NCI-H1048 (cell line): ENCODE data around the gene TRIM5.
"Not testable (repeated sequence)": the region's sequence is repeated elsewhere in the genome, so short reads cannot be mapped to it uniquely, and the experiment has no call there.

Source experiments
- DNase-seq: peaks from one replicate; lab custom pipeline; 2025; lab: John Stamatoyannopoulos, UW

TRIM5 gene

DNA sequence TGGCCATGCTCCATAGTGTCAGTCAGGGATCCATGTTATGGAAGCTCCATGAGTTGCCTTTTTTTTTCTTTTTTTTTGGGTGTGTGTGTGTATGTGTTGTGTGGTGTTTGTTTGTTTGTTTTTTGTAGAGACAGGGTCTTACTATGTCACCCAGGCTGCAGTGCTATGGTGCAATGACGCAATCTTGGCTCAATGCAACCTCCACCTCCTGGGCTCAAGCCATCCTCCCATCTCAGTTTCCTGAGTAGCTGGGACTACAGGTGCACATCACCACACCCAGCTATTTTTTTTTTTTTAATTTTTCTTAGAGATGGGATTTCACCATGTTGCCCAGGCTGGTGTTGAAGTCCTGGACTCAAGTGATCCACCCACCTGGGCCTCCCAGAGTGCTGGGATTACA lies 3.6 kb upstream of the TRIM5 start:
- no peak for DNase-seq

DNA sequence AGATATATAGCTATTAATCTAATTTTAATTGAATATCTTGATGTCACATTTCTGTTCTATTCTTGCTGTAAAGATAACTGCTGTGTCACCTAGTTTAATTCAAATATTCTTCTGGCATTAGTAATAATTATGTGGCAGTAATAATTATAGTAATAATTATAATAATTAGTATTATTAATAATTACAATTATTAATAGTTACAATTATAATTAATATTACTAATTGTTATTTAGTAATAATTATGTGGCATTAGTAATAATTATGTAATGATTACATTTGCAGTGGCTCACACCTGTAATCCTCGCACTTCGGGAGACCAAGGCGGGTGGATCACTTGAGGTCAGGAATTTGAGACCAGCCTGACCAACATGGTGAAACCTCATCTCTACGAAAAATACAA lies 1.6 kb upstream of the TRIM5 start:
- DNase-seq: no peak

DNA sequence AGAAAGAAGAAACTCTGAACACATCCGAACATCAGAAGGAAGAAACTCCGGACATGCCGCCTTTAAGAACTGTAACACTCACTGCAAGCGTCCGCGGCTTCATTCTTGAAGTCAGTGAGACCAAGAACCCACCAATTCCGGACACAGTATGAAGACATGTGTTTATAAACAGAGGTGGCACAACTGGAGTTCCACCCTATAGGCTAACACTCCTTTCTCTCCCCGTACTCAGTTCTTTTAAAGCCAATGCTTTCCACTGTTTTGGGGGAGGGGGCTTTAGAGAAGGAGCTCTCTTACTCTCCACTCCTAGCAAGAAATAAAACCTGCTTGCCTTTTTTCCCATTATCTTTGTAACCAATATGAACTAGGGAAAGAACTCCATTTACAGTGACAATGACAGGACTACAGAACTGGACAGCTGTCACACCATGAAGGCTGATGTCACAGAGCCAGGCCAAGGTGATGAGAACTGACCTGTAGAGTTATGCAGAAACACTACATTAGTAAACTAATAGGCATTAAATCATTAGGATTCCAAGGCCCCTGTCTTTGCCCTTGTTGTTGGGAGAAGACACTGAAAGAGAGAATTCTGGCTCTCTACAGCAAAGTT lies 733 bp downstream of the TRIM5 start:
- no peak for DNase-seq

DNA sequence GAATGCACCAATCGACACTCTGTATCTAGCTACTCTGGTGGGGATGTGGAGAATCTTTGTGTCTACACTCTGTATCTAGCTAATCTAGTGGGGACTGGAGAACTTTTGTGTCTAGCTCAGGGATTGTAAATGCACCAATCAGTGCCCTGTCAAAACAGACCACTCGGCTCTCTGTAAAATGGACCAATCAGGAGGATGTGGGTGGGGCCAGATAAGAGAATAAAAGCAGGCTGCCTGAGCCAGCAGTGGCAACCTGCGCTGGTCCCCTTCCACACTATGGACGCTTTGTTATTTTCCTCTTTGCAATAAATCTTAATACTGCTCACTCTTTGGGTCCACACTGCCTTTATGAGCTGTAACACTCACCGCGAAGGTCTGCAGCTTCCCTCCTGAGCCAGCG lies 1.3 kb downstream of the TRIM5 start:
- DNase-seq: not testable (repeated sequence)

DNA sequence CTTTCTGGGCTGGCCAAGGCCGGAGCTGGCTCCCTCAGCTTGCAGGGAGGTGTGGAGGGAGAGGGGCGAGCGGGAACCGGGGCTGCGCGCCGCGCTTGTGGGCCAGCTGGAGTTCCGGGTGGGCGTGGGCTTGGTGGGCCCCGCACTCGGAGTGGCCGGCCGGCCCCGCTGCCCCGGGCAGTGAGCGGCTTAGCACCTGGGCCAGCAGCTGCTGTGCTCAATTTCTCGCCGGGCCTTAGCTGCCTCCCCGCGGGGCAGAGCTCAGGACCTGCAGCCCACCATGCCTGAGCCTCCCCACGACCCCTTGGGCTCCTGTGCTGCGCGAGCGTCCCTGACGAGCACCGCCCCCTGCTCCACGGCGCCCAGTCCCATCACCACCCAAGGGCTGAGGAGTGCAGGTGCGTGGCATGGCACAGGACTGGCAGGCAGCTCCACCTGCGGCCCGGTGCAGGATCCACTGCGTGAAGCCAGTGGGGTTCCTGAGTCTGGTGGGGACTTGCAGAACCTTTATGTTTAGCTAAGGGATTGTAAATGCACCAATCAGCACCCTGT lies 1.9 kb downstream of the TRIM5 start:
- DNase-seq: not testable (repeated sequence)

DNA sequence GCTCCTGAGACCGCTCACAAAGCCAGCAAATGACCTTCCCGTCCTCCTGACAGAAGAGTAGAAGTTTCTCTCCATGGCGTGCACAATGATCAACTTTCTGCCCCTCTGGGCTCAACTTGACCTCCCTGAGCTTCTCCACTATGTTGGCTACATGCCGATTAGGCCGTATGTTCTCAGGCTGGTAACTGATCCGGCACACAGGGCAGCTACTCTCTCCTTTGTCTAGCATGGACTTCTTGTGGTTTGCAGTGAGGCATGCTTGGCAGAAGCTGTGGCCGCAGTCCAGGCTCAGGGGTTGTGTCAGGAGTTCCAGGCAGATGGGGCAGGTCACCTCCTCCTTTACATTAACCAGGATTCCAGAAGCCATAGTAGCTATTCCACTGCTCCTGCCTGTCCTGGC lies 5.1 kb downstream of the TRIM5 start:
- no peak for DNase-seq

DNA sequence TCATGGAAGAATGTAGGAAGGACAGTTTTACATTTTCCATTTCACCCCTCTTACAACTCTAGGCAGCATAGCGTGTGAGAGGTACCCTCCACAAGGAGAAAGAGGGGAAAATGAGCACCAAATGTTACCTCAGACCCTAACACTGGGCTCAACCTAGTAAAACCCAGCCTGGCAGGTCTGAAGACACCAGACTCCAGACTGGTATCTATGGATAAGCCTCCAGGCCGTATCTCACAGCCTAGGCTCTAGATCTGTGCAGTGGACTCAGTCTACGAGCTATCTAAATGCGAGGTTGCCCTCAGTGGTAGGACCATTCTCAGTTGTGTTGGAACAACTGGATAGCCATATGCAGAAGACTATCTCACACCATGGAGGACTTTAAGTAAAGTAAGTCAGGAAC lies 10.5 kb downstream of the TRIM5 start:
- DNase-seq: no peak

DNA sequence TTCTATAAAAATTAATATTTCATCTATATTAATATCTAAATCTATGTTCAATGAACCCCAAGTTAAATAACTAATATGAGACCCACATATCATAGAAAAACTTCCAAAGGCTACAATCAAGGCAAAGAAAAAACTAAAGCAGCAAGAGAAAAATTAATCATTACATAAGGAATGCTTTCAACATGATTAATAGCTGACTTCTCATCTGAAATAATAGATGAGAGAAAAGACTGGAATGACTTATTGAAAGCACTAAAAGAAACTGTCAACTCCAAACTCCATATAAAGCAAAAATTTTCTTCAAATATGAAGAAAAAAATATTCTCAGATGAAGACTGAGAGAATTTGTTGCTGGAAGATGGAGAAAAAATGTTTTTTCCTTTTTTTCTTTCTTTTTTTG lies 13.0 kb downstream of the TRIM5 start:
- DNase-seq: no peak

DNA sequence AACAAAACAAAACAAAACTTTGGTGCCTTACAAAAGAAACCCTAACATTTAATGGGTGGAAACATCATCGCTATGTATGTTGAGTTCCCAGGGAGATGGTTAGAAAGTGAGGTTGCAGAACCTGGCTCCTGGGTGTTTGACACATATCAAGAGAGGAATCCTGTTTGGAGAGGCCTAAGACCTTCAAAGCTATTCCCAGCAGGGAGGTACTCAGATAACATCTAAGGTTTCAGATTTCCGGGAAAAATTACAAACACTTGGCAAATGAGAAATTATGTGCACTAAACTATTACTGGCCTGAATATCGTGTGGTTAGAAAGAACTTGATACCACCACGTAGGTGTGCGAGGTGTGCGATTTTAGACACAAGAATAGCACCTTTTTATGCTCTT lies 18.5 kb downstream of the TRIM5 start:
- no peak for DNase-seq

DNA sequence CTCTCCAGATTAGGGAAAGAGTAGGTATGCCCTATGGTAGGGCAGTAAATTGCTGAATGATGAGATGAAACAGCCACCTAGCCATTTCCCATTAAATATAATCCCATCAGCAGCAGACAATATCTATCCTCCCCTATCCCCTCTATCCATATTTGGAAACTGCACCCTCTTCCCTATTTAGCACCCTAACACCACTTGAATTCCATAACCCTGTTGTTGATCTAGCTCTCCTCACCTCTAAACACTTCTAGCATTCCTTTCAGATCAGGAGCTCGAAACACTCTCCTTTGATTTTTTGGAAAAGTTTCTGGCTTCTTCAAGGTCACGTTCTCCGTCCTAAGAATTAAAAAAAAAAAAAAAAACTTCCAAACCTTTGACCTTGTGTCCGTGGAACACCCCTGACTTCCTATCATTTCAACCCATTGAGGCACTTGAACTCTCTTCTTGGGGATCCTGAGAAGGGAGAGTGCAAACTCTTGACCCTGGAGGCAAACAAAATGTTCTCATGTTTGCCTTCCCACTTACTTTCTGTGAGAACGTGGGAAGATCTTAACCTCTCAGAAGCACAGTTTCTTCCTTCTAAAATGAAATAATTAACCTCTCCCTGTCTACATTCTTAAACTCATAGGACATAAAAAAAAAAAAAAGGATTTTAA lies 19.0 kb downstream of the TRIM5 start:
- DNase-seq: no peak

DNA sequence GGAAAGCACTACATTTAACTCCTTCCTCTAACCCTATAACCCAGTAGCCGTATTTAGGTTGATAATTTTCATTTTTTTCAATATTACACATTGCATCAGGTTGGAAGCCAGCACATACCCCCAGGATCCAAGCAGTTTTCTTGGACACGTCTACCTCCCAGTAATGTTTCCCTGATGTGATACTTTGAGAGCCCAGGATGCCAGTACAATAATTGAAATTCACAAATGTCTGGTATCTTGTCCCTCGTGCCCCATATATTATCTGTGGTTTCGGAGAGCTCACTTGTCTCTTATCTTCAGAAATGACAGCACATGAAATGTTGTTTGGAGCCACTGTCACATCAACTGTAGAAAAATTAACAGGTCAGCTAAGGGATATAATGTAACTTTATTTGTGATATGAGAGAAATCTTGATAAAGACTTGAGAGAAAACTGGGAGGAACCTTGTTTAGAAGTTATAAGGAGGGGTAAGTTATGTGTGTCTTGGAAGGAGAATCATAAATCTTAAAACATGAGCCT lies 19.8 kb downstream of the TRIM5 start:
- no peak for DNase-seq

DNA sequence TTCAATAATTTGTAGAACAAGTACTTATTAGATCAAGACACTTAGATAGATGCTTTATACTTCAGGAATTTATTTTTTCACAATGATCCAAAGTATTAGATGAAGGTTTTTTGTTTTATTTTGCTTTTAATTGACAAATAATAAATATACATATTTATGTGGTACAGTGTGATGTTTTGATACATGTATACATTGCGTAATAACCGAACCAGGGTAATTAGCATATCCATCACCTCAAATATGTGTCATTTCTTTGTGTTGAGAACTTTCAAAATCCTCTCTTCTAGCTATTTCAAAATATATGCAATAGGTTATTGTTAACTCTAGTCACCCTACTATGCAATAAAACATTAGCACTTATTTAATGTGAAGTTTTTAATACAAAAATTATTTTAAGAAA lies 21.4 kb downstream of the TRIM5 start:
- no peak for DNase-seq

DNA sequence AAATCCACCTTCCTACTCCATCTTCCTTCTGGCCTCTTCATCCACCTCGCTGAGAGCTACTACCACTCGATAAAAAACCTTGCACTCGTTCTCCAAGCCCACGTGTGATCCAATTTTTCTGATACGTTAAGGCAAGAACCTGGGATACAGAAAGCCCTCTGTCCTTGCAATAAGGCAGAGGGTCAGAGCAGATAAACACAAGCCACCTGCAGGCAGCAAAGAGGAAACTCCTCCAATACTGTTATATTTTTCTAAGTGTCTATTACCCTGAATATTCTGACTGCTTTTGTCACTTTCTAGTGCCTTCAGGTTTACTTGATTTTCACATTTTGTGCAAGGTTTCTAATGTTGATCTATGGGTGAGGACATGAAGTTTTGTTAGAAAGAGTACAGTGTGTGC lies 26.6 kb downstream of the TRIM5 start:
- no peak for DNase-seq

DNA sequence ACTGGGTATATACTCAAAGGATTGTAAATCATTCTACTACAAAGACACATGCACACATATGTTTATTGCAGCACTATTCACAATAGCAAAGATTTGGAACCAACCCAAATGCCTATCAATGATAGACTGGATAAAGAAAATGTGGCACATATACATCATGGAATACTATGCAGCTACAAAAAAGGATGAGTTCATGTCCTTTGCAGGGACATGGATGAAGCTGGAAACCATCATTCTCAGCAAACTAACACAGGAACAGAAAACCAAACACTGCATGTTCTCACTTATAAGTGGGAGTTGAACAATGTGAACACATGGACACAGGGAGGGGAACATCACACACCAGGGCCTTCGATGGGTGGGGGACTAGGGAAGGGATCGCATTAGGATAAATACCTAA lies 27.9 kb downstream of the TRIM5 start:
- not testable (repeated sequence) for DNase-seq

DNA sequence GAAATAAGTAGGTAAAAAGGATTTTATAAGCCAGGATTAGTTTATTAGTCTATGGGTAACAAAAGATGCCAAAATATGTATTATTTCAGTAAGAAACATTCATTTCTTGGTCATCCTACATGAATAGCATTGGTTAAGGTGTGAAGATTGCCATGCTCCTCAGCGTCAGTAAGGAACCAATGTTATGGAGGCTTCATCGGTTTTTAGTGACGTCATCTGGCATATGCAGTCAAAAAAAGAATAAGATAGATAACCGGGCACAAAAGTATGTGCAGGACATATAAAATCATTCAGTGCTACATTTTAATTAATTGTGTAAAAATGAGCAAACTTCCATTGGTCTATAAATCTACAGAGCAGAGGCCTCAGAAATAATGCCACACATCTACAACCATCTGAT lies 29.4 kb downstream of the TRIM5 start:
- DNase-seq: no peak

DNA sequence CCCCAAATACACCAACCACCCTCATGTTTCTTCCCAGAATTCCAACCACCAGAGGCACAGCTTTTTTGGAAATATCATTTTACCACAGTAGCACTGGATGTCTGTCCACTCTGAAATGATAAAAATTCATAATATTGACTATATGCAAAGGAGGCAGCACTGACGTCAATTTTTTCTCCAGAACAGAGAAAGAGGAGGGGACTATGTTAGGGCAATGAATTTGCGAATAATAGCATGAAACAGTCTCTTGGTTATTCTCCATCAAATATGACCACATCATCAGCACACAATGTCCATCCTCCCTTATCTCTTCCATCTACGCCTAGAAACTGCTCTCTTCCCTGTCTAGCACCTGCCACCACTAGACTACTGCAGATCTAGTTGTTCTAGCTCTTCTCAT lies 38.7 kb downstream of the TRIM5 start:
- DNase-seq: no peak

DNA sequence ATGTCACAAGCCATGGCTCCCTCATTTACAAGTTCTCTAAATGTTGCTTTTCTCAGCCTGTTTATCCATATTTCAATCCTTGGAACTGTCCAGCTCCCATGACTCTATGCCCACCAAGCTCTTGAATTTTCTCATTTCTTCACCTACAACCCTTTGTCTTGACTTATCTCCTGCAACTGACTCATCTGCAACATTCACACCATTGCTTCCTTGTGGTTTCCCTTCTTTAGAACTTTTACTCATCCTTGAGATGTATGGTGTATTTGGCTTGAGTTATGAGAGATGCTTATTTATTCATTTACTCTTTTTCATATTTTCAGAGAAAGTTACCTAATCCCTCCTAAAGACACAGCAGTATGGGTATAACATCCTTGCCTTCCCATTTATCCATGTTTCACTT lies 41.3 kb downstream of the TRIM5 start:
- DNase-seq: no peak

DNA sequence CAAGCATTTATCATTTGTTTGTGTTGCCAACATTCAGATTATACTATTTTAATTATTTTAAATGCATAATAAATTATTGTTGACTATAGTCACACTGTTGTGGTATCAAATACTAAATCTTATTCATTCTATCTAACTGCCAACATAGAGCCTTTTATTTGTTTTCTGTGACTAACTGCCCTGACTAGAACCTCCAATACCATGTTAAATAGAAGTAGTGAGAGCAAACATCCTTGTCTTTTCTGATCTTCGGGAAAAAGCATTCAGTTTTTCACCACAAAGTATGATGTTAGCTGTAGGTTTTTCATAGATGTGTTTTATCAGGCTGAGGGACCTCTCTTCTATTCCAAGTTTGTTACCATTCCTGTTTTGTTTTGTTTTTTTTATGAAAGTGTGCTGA lies 44.9 kb downstream of the TRIM5 start:
- DNase-seq: no peak

DNA sequence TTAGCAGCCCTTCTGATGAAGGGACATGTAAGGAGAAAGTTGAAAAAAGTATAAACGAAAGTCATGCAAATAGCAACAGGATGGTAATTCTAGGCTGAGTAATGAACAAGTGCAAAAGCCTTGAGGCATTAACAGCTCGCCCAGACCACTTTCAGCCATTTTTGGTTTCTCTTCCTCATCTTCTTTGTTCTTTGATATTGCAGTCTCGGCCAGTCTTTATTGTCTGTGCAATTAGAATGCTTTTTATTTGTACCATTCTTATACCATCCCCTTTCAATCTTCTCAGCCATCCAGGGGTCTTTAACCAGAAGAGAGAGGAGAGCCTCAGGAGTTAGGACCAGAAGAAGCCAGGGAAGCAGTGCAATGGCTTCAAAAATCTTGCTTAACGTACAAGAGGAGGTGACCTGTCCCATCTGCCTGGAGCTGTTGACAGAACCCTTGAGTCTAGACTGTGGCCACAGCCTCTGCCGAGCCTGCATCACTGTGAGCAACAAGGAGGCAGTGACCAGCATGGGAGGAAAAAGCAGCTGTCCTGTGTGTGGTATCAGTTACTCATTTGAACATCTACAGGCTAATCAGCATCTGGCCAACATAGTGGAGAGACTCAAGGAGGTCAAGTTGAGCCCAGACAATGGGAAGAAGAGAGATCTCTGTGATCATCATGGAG lies 52.8 kb downstream of the TRIM5 start:
- DNase-seq: no peak

DNA sequence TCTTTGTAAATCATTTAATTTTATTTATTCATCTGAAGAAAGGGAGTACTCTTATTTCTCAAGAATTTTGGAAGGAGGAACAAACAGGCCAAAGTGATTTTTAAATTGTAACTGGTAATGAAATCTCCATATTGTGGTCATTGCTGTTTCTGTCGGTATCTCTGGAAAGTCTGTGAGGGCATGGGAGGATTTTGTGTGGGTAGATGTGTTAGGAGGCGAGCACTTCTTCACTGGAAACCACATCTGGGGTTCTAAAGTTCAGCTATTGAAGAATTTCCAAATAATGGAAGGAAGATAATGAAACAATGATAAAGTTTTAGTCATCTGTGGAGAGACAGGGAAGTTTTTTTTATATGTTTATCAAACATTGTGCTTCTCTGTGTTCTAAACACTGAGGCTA lies 53.5 kb downstream of the TRIM5 start:
- no peak for DNase-seq

DNA sequence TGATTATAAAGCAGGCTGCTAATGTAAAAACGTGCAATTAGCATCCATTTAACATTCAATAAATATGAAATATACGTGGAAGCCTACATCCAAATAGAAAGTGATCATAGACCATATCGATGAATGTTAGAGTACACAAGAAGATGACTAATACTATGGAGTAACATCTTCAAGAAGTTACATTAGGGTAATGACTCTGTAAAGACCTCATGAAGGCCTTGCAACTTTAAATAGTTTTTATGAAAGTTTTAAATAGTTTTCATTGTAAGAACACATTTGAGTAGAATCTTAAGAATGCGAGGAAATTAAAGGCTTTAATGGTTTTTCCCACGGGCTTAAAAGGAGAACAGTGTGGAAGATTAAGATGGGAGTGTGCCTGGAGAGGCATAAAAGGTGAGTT lies 58.7 kb downstream of the TRIM5 start:
- no peak for DNase-seq

DNA sequence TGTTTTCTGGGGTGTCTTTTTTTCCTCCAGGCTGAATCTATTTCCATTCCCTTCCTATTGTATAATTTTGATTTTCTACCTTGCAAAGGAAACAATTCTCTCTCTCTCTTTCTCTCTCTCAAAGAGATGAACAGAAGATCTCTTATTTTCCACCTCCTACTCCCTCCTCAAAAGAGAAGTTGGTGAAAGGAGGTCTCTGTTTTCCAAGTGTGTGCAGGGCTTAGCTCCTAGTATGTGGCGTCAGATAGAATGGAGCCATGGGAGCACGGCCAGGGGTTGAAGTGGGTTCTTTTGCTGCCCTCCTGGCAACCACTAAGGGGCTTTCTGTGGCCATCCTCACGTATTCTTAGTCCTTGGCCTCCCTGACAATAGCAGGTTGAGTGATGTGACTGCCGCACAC lies 59.6 kb downstream of the TRIM5 start:
- no peak for DNase-seq
